ENCODE measurements around the gene CREB5. TPM values are rescaled to one million over a fixed set of nuclear protein-coding genes. Genes with fewer than 3 reads are reported as not detected.

CREB5 gene
- total and polyA plus RNA-seq, 2 of the 8 experiments (the other 6 are each of a cell fraction or from before 2014, with no cell fraction given), result 2.4 to 2.7 TPM

DNA sequence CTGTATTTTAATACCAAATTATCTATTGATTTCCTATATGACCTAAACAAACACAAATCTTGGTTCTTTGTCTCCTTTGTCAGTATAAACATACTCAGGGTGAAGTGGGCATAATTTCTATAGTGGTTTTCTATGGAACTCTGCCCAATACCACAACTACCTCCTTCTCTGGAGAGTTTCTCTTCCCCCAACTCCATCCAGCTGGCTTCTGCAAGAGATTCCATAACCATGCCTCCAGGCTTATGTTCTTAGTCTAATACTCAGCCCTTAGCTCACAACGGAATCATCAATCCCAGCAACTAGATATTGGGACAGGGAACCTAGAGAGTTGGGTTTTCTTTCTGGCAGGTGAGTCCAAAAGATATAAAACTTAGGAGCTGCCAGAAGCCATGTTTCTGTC is 418.5 kb downstream of the CREB5 start (continued):
- TF ChIP-seq, protein P1, sequence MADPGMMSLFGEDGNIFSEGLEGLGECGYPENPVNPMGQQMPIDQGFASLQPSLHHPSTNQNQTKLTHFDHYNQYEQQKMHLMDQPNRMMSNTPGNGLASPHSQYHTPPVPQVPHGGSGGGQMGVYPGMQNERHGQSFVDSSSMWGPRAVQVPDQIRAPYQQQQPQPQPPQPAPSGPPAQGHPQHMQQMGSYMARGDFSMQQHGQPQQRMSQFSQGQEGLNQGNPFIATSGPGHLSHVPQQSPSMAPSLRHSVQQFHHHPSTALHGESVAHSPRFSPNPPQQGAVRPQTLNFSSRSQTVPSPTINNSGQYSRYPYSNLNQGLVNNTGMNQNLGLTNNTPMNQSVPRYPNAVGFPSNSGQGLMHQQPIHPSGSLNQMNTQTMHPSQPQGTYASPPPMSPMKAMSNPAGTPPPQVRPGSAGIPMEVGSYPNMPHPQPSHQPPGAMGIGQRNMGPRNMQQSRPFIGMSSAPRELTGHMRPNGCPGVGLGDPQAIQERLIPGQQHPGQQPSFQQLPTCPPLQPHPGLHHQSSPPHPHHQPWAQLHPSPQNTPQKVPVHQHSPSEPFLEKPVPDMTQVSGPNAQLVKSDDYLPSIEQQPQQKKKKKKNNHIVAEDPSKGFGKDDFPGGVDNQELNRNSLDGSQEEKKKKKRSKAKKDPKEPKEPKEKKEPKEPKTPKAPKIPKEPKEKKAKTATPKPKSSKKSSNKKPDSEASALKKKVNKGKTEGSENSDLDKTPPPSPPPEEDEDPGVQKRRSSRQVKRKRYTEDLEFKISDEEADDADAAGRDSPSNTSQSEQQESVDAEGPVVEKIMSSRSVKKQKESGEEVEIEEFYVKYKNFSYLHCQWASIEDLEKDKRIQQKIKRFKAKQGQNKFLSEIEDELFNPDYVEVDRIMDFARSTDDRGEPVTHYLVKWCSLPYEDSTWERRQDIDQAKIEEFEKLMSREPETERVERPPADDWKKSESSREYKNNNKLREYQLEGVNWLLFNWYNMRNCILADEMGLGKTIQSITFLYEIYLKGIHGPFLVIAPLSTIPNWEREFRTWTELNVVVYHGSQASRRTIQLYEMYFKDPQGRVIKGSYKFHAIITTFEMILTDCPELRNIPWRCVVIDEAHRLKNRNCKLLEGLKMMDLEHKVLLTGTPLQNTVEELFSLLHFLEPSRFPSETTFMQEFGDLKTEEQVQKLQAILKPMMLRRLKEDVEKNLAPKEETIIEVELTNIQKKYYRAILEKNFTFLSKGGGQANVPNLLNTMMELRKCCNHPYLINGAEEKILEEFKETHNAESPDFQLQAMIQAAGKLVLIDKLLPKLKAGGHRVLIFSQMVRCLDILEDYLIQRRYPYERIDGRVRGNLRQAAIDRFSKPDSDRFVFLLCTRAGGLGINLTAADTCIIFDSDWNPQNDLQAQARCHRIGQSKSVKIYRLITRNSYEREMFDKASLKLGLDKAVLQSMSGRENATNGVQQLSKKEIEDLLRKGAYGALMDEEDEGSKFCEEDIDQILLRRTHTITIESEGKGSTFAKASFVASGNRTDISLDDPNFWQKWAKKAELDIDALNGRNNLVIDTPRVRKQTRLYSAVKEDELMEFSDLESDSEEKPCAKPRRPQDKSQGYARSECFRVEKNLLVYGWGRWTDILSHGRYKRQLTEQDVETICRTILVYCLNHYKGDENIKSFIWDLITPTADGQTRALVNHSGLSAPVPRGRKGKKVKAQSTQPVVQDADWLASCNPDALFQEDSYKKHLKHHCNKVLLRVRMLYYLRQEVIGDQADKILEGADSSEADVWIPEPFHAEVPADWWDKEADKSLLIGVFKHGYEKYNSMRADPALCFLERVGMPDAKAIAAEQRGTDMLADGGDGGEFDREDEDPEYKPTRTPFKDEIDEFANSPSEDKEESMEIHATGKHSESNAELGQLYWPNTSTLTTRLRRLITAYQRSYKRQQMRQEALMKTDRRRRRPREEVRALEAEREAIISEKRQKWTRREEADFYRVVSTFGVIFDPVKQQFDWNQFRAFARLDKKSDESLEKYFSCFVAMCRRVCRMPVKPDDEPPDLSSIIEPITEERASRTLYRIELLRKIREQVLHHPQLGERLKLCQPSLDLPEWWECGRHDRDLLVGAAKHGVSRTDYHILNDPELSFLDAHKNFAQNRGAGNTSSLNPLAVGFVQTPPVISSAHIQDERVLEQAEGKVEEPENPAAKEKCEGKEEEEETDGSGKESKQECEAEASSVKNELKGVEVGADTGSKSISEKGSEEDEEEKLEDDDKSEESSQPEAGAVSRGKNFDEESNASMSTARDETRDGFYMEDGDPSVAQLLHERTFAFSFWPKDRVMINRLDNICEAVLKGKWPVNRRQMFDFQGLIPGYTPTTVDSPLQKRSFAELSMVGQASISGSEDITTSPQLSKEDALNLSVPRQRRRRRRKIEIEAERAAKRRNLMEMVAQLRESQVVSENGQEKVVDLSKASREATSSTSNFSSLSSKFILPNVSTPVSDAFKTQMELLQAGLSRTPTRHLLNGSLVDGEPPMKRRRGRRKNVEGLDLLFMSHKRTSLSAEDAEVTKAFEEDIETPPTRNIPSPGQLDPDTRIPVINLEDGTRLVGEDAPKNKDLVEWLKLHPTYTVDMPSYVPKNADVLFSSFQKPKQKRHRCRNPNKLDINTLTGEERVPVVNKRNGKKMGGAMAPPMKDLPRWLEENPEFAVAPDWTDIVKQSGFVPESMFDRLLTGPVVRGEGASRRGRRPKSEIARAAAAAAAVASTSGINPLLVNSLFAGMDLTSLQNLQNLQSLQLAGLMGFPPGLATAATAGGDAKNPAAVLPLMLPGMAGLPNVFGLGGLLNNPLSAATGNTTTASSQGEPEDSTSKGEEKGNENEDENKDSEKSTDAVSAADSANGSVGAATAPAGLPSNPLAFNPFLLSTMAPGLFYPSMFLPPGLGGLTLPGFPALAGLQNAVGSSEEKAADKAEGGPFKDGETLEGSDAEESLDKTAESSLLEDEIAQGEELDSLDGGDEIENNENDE (IDR thresholded peaks at IDR 0.05; ENCODE audit: insufficient replicate concordance, low read length), result no peak
- no peak for TF ChIP-seq KDM5A (IDR thresholded peaks at IDR 0.05; ENCODE audit: low read length)
- no peak for TF ChIP-seq KDM1A (IDR thresholded peaks at IDR 0.05; ENCODE audit: borderline replicate concordance, low read length)
- TF ChIP-seq SP1 (IDR thresholded peaks at IDR 0.05; ENCODE audit: low read depth, low read length), result no peak
- TF ChIP-seq ZNF274 (IDR thresholded peaks at IDR 0.05; ENCODE audit: borderline replicate concordance, extremely low read depth, low read length), result no peak
- no peak for TF ChIP-seq PHF8 (conservative IDR thresholded peaks at IDR 0.05; ENCODE audit: low read depth, low read length)
